ENCODE results near the gene COQ8B.

Gene COQ8B

GRCh38 chr19:40721936-40722661, 5.4 kb upstream of the COQ8B start:
- ChIA-PET CTCF (interaction anchor here (0.6 to 1.6 kb wide), 4 partner anchors 11 to 59 kb away, joined by 3 to 4 read pairs (median 3); no protein-coding TSS in a partner anchor), POLR2A (no interaction called here)
- TF ChIP-seq CTCF (IDR thresholded peaks at IDR 0.05; ENCODE audit: control extremely low read depth, extremely low read depth, low read depth, missing control alignments), result no peak
- DNase-seq (ENCODE audit: extremely low spot score), result no peak

- ChIA-PET CTCF (interaction anchor here (1.5 to 1.6 kb wide), 2 partner anchors 13 to 27 kb away, joined by 3 to 4 read pairs; no protein-coding TSS in a partner anchor), POLR2A (no interaction called here)
- TF ChIP-seq CTCF (IDR thresholded peaks at IDR 0.05; ENCODE audit: control extremely low read depth, extremely low read depth, low read depth, missing control alignments), result no peak
- DNase-seq (ENCODE audit: extremely low spot score), result no peak
These were observed 4.4 kb upstream of the COQ8B start for GRCh38 chr19:40721140-40721486.

- ChIA-PET POLR2A (no interaction called here), CTCF (no interaction called here)
- DNase-seq (ENCODE audit: extremely low spot score), result no peak
- no peak for TF ChIP-seq CTCF (IDR thresholded peaks at IDR 0.05; ENCODE audit: control extremely low read depth, extremely low read depth, low read depth, missing control alignments)
These were observed 2.8 kb upstream of the COQ8B start for GRCh38 chr19:40719414-40719894.

- ChIA-PET CTCF (no interaction called here), POLR2A (no interaction called here)
- no peak for TF ChIP-seq CTCF (IDR thresholded peaks at IDR 0.05; ENCODE audit: control extremely low read depth, extremely low read depth, low read depth, missing control alignments)
These were observed 2.2 kb upstream of the COQ8B start for GRCh38 chr19:40718774-40719391.

GRCh38 chr19:40717880-40718773, 1.4 kb upstream of the COQ8B start:
- CTCF ChIA-PET, result interaction anchor here (1.0 kb wide), 1 partner anchor 25 kb away, joined by 3 read pairs; no protein-coding TSS in a partner anchor
- no peak for TF ChIP-seq CTCF (IDR thresholded peaks at IDR 0.05; ENCODE audit: control extremely low read depth, extremely low read depth, low read depth, missing control alignments)
- POLR2A ChIA-PET, result interaction anchor here (1.5 kb wide), 1 partner anchor 32 kb away, joined by 4 read pairs; the partner anchor contains the start of gene ACTMAP
- DNase-seq (ENCODE audit: extremely low spot score), result no peak

More at GRCh38 chr19:40718774-40719391, 2.2 kb upstream of the COQ8B start:
- DNase-seq (ENCODE audit: extremely low spot score), result no peak
